Measurements from ENCODE around the gene TFIP11.

Gene TFIP11

GRCh38 chr22:26524870-26525269, 12.6 kb upstream of the TFIP11 start:
- H3K36me3 ChIP-seq (ENCODE audit: control insufficient read depth in 2 of 2, insufficient read depth in 1 of 2, low read length in 2 of 2), result peaks cover 0 to 23% of the 10 kb centered on the region in 2 experiments; a peak in 1 of 3 replicates
- ChIA-PET CTCF (no interaction called here), POLR2A (no interaction called here)
- no peak overlapping the region for H3K4me3 ChIP-seq (ENCODE audit: low read depth, low read length)
- H3K9me3 ChIP-seq (ENCODE audit: control insufficient read depth, insufficient read depth, low read depth, low read length), result no peaks in the 10 kb centered on the region
- H3K4me1 ChIP-seq (ENCODE audit: control insufficient read depth, insufficient read depth, low read length), result no peaks in the 10 kb centered on the region
- H3K27ac ChIP-seq (ENCODE audit: extremely low read depth, low read depth, low read length), result no peak overlapping the region
- TF ChIP-seq ZNF623 (tag by site-specific recombination; IDR thresholded peaks at IDR 0.05) (no peak), ZNF335 (tag by site-specific recombination; conservative IDR thresholded peaks at IDR 0.05) (no peak), ZNF138 (tag by site-specific recombination; IDR thresholded peaks at IDR 0.05; ENCODE audit: borderline replicate concordance) (no peak)

GRCh38 chr22:26522592-26522991, 10.3 kb upstream of the TFIP11 start:
- CTCF ChIA-PET, result no interaction called here

GRCh38 chr22:26522012-26522411, 9.7 kb upstream of the TFIP11 start:
- CTCF ChIA-PET, result no interaction called here
- H3K4me3 ChIP-seq (ENCODE audit: low read depth, low read length), result no peak overlapping the region
- H3K9me3 ChIP-seq (ENCODE audit: control insufficient read depth, insufficient read depth, low read depth, low read length), result no peaks in the 10 kb centered on the region
- no peak for TF ChIP-seq ZNF184 (tag by site-specific recombination; IDR thresholded peaks at IDR 0.05)
- no peak for TF ChIP-seq SP3 (tag by site-specific recombination; IDR thresholded peaks at IDR 0.05)
- no peak for TF ChIP-seq PATZ1 (tag by site-specific recombination; IDR thresholded peaks at IDR 0.05)
- TF ChIP-seq ZBTB48 (tag by site-specific recombination; IDR thresholded peaks at IDR 0.05), result no peak
- no peak overlapping the region for H3K27ac ChIP-seq (ENCODE audit: extremely low read depth, low read depth, low read length)
- H3K4me1 ChIP-seq (ENCODE audit: control insufficient read depth, insufficient read depth, low read length), result no peaks in the 10 kb centered on the region
- POLR2A ChIA-PET, result no interaction called here
- peaks cover 0 to 10% of the 10 kb centered on the region in 2 experiments; a peak in 1 of 3 replicates for H3K36me3 ChIP-seq (ENCODE audit: control insufficient read depth in 2 of 2, insufficient read depth in 1 of 2, low read length in 2 of 2)

More at GRCh38 chr22:26522592-26522991, 10.3 kb upstream of the TFIP11 start:
- POLR2A ChIA-PET, result no interaction called here
- TF ChIP-seq ZNF24 (tag by site-specific recombination; IDR thresholded peaks at IDR 0.05) (no peak), ZNF184 (tag by site-specific recombination; IDR thresholded peaks at IDR 0.05) (no peak), ZSCAN23 (tag by site-specific recombination; IDR thresholded peaks at IDR 0.05) (no peak), KLF1 (tag by site-specific recombination; IDR thresholded peaks at IDR 0.05) (no peak), ZNF830 (tag by site-specific recombination; IDR thresholded peaks at IDR 0.05; ENCODE audit: low read depth) (no peak), ZNF544 (tag by site-specific recombination; IDR thresholded peaks at IDR 0.05) (no peak), ZXDB (tag by site-specific recombination; IDR thresholded peaks at IDR 0.05) (no peak), ZNF501 (tag by site-specific recombination; IDR thresholded peaks at IDR 0.05) (no peak), ZNF169 (tag by site-specific recombination; IDR thresholded peaks at IDR 0.05) (no peak), ZNF792 (tag by site-specific recombination; IDR thresholded peaks at IDR 0.05) (no peak), ZBTB26 (tag by site-specific recombination; optimal IDR thresholded peaks at IDR 0.05) (no peak)
- Histone ChIP-seq H3K36me3 (ENCODE audit: control insufficient read depth in 2 of 2, insufficient read depth in 1 of 2, low read length in 2 of 2) (peaks cover 0 to 15% of the 10 kb centered on the region in 2 experiments; a peak in 1 of 3 replicates), H3K9me3 (ENCODE audit: control insufficient read depth, insufficient read depth, low read depth, low read length) (no peaks in the 10 kb centered on the region), H3K4me1 (ENCODE audit: control insufficient read depth, insufficient read depth, low read length) (no peaks in the 10 kb centered on the region), H3K4me3 (ENCODE audit: low read depth, low read length) (no peak overlapping the region), H3K27ac (ENCODE audit: extremely low read depth, low read depth, low read length) (no peak overlapping the region)

- peaks cover 0 to 6% of the 10 kb centered on the region in 2 experiments; a peak in 1 of 3 replicates for H3K36me3 ChIP-seq (ENCODE audit: control insufficient read depth in 2 of 2, insufficient read depth in 1 of 2, low read length in 2 of 2)
- no peak overlapping the region for H3K4me3 ChIP-seq (ENCODE audit: low read depth, low read length)
- CTCF ChIA-PET, result interaction anchor here (0.5 to 0.7 kb wide), 3 partner anchors 16 to 54 kb away, joined by 3 to 5 read pairs (median 4); no protein-coding TSS in a partner anchor
- H3K9me3 ChIP-seq (ENCODE audit: control insufficient read depth, insufficient read depth, low read depth, low read length), result no peaks in the 10 kb centered on the region
- no peaks in the 10 kb centered on the region for H3K4me1 ChIP-seq (ENCODE audit: control insufficient read depth, insufficient read depth, low read length)
- no peak overlapping the region for H3K27ac ChIP-seq (ENCODE audit: extremely low read depth, low read depth, low read length)
- POLR2A ChIA-PET, result no interaction called here
- TF ChIP-seq ZNF654 (tag by site-specific recombination; IDR thresholded peaks at IDR 0.05; ENCODE audit: low read depth) (no peak), ZNF146 (tag by site-specific recombination; IDR thresholded peaks at IDR 0.05) (no peak), ZSCAN30 (tag by site-specific recombination; IDR thresholded peaks at IDR 0.05) (no peak), ZBTB21 (tag by site-specific recombination; IDR thresholded peaks at IDR 0.05) (no peak), HIC1 (tag by site-specific recombination; IDR thresholded peaks at IDR 0.05) (no peak), ZNF37A (tag by site-specific recombination; IDR thresholded peaks at IDR 0.05) (no peak), OVOL3 (tag by site-specific recombination; IDR thresholded peaks at IDR 0.05) (no peak), EGR2 (tag by site-specific recombination; IDR thresholded peaks at IDR 0.05; ENCODE audit: low read depth) (no peak)
Observed at GRCh38 chr22:26517429-26517828, 5.2 kb upstream of the TFIP11 start.

Data from HEK293 (cell line).